B cell (primary cell): ENCODE measurements around the gene LRRC47.

Experiments used
- CTCF ChIP-seq: fragments of 200-600 bp; IDR thresholded peaks from one replicate; pipeline ENCODE4 v1.8.0; 2022; ENCODE audit warnings: antibody characterized with exemption, mild to moderate bottlenecking
- EZH2 ChIP-seq: IDR thresholded peaks from 2 replicates; pipeline ENCODE4 v1.6.1; 2012; ENCODE audit warnings: borderline replicate concordance, low read depth, mild to moderate bottlenecking, moderate library complexity, low read length; ENCODE audit not compliant: insufficient read depth, poor library complexity, severe bottlenecking

DNA sequence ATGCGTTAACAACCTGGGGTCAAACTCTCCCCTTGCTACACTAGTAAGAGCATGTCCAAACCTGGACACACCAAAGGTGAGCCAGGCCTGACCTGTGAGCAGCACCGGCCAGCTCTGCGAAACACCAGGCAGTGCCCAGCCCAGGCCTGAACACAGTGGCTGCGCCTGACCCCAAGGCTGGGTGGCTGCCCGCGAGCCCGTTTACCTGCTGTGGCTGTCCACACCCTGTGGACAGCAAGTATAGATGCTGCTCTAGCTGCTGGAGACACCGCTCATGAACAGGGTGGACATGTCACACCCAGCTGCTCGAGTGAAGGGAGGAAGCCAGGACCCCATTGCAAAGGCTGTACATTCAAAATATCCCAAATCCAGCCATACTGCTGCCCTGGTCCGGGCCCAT, 51.7 kb downstream of the LRRC47 start:
- TF ChIP-seq CTCF: no peak
- TF ChIP-seq EZH2: no peak
